CD4-positive, alpha-beta T cell treated with Interleukin-2 at 100 ng/mL for 4 hours (primary cell): ENCODE data around the gene MYADM.

Experiments used
- DNase-seq: peaks from one replicate; pipeline ENCODE4 v3.0.0-alpha.2; 2020; ENCODE audit warnings: low spot score

The MYADM gene

GRCh38 chr19:53915000-53915399 is 47.3 kb downstream of the MYADM start:
- no peak for DNase-seq

DNA sequence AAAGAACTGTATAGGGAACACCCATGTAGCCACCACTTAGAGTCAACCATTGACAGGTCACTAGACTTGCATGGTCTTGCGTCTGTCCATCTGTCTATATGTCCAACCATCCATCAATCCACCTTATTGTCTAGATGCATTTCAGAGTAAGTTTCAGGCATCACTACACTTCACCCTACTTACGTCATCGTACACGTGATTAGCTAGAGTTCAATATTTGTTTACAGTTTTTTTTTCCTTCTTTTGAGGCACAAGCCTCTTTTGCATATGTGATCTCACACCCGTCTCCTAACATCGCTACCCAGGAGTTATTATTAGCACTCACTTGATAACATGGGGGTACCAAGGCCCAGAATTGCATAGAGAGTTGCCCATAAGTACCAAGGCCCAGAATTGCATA is 48.3 kb downstream of the MYADM start:
- DNase-seq: no peak

DNA sequence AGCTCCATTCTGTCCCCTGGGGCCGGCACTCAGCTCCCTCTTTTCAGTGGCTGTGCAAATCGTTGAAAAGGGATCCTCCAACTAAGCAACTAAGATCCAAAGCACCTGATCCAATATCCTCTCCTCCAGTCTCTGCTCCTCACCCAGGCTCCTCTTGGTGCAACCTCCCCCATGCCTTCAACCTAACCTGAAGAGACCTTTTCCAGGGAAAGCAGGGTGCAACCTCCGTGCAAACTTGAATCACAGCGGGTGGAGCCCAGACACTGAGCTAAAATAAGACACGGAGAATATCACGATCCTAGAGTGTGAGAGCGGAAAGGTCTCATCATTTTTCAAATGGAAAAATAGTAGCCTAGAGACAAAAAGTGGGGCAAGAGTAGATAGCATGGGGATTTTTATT is 49.7 kb downstream of the MYADM start:
- no peak for DNase-seq
